Mucosa of descending colon (tissue), 3 donors: ENCODE data around the gene TRAPPC2. TPM values are rescaled to one million over a fixed set of nuclear protein-coding genes. Genes with fewer than 3 reads are reported as not detected.
A peak's percentile ranks its signal among the peaks of the same experiment; 100 is the strongest.

Experiments
- ATAC-seq: fragments of 200-7000 bp; cut with Tn5 transposase; one replicate; pipeline ENCODE4 v1.9.1; 2020; ENCODE audit warnings: mild to moderate bottlenecking, moderate library complexity
- DNase-seq, 3 donors: peaks; one replicate each; pipeline ENCODE4 v3.0.0-alpha.2; 2020
- H3K36me3 ChIP-seq: fragments of 200-600 bp; one replicate; pipeline ENCODE4 v1.8.0; 2021; ENCODE audit warnings: low read depth, mild to moderate bottlenecking
- H3K4me1 ChIP-seq: fragments of 200-600 bp; one replicate; pipeline ENCODE4 v1.8.0; 2021; ENCODE audit warnings: low read depth, mild to moderate bottlenecking
- H3K4me3 ChIP-seq: fragments of 200-600 bp; one replicate; pipeline ENCODE4 v1.8.0; 2021; ENCODE audit warnings: mild to moderate bottlenecking
- H3K9me3 ChIP-seq: fragments of 200-600 bp; one replicate; pipeline ENCODE4 v1.8.0; 2021; ENCODE audit warnings: mild to moderate bottlenecking
- CTCF ChIP-seq: fragments of 200-600 bp; IDR thresholded peaks from one replicate; pipeline ENCODE4 v1.8.0; 2022; ENCODE audit warnings: antibody characterized with exemption, mild to moderate bottlenecking
- intact Hi-C, 2 donors: fragments of 100-400 bp; cut with DNase I in 1 of 2; cut with micrococcal nuclease in 1 of 2; formaldehyde crosslinking; loops; one replicate each; pipeline versions ENCODE4 v1.11.0 to v1.11.1; 2022; cut with DNase I, micrococcal nuclease
- total RNA-seq, 3 donors: library from RNA; stranded (reverse); fragmentation: NEBNext Ultra II Directional in 2 of 3; extraction: Animal tissue kit (Norgen Biotek cat#: 25700) in 2 of 3; gene quantifications; one replicate each; pipeline versions ENCODE4 v1.2.1 to v1.2.4, GENCODE V29; 2021 to 2023
- donor health status: DM: no; HTN: no; CAD: no; lungs with moderate emphysema.
- donor health status: DM: no; HTN: no; CAD: no.
- donor health status: DM: no; HTN: yes; CAD: no.

Gene TRAPPC2
- total RNA-seq, 3 donors from 2014 or later: 13.1 to 20.4 (median 18.5) TPM

GRCh38 chrX:13662355-13662791 is 72.0 kb downstream of the TRAPPC2 start:
- no peak for TF ChIP-seq CTCF
- H3K36me3 ChIP-seq: no peaks in the 10 kb centered on the region
- no peak overlapping the region for H3K4me3 ChIP-seq
- peak; percentile 34 for ATAC-seq
- intact Hi-C loops: loop anchor here in 1 of 2 donors (5.0 kb wide), 1 partner anchor 370 kb away; no protein-coding TSS in a partner anchor
- no peak for DNase-seq
- H3K4me1 ChIP-seq: no peaks in the 10 kb centered on the region
- no peaks in the 10 kb centered on the region for H3K9me3 ChIP-seq

Other genes starting within 250 kb of the TRAPPC2 start
- gene EGFL6, start 165.0 kb downstream of the TRAPPC2 start, total RNA-seq: under 1 TPM in 1 of 3 donors, not detected in 2; 0.29 TPM
- 1 to 10 TPM; 4.0 to 5.3 (median 4.8) TPM for gene TCEANC, start 81.5 kb downstream of the TRAPPC2 start, total RNA-seq
- 10 to 100 TPM; 38.1 to 49.5 (median 40.8) TPM for gene RAB9A, start 45.5 kb downstream of the TRAPPC2 start, total RNA-seq
- gene OFD1, start 128 bp upstream of the TRAPPC2 start, total RNA-seq: 10 to 100 TPM; 26.0 to 49.4 (median 32.6) TPM
- 10 to 100 TPM in 1 of 3 donors, 1 to 10 TPM in 2; 1.3 to 34.1 (median 4.4) TPM for gene GPM6B, start 82.5 kb upstream of the TRAPPC2 start, total RNA-seq